ENCODE data around the gene STK31. TPM values are rescaled to one million over a fixed set of nuclear protein-coding genes. Genes with fewer than 3 reads are reported as not detected.
"Not testable (repeated sequence)": the region's sequence is repeated elsewhere in the genome, so short reads cannot be mapped to it uniquely, and the experiment has no call there.

STK31 gene
- total RNA-seq, 1 donor from 2014 or later: 2.8 TPM

DNA sequence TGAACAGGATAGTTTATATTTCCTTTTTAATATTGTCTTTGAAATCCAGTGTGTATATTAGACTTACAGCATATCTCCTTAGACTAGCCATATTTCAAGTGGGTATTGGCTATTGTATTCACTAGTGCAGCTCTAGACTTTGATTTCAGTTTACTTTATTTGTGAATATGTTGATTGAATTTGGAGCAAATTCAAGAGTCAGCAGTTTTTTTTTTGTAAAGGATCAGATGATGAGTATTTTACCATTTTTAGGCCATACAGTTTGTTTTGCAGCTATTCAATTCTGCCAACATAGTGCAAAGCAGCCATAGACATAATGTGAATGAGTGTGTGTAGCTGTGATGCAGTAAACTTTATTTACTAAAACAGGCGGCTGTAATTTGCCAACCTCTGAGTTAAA lies 4.6 kb downstream of the STK31 start:
- H3K4me2 ChIP-seq: no peak overlapping the region
- H3K36me3 Mint-ChIP-seq: no peaks in the 10 kb centered on the region
- no peaks in the 10 kb centered on the region for H4K20me1 ChIP-seq (ENCODE audit: low read depth)
- H2AFZ ChIP-seq (replicated peaks): no peak overlapping the region
- no peaks in the 10 kb centered on the region for H3K79me2 ChIP-seq (ENCODE audit: low read depth)
- H3K9ac ChIP-seq: no peak overlapping the region
- H3K27ac Mint-ChIP-seq: no peak overlapping the region
- H3K27me3 ChIP-seq: no peaks in the 10 kb centered on the region
- H3K4me1 ChIP-seq: no peaks in the 10 kb centered on the region
- no peak overlapping the region for H3K4me3 ChIP-seq
- no peaks in the 10 kb centered on the region for H3K9me3 ChIP-seq (ENCODE audit: low read depth)
- no peaks in the 10 kb centered on the region for H3K27me3 Mint-ChIP-seq (ENCODE audit: insufficient read depth, low read depth)
- no peaks in the 10 kb centered on the region for H3K9me3 Mint-ChIP-seq
- H3K4me3 Mint-ChIP-seq: no peak overlapping the region
- H3K36me3 ChIP-seq: no peaks in the 10 kb centered on the region
- no peaks in the 10 kb centered on the region for H3K4me1 Mint-ChIP-seq
- H3F3A ChIP-seq (ENCODE audit: low read depth): no peaks in the 10 kb centered on the region
- no peak for DNase-seq (ENCODE audit: low spot score)
- TF ChIP-seq, protein P1, sequence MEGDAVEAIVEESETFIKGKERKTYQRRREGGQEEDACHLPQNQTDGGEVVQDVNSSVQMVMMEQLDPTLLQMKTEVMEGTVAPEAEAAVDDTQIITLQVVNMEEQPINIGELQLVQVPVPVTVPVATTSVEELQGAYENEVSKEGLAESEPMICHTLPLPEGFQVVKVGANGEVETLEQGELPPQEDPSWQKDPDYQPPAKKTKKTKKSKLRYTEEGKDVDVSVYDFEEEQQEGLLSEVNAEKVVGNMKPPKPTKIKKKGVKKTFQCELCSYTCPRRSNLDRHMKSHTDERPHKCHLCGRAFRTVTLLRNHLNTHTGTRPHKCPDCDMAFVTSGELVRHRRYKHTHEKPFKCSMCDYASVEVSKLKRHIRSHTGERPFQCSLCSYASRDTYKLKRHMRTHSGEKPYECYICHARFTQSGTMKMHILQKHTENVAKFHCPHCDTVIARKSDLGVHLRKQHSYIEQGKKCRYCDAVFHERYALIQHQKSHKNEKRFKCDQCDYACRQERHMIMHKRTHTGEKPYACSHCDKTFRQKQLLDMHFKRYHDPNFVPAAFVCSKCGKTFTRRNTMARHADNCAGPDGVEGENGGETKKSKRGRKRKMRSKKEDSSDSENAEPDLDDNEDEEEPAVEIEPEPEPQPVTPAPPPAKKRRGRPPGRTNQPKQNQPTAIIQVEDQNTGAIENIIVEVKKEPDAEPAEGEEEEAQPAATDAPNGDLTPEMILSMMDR (IDR thresholded peaks at IDR 0.05): no peak
- TF ChIP-seq EZH2 (IDR thresholded peaks at IDR 0.05): no peak
- no peak for TF ChIP-seq EZH2phosphoT487 (IDR thresholded peaks at IDR 0.05)
- no peak overlapping the region for H3K27ac ChIP-seq

DNA sequence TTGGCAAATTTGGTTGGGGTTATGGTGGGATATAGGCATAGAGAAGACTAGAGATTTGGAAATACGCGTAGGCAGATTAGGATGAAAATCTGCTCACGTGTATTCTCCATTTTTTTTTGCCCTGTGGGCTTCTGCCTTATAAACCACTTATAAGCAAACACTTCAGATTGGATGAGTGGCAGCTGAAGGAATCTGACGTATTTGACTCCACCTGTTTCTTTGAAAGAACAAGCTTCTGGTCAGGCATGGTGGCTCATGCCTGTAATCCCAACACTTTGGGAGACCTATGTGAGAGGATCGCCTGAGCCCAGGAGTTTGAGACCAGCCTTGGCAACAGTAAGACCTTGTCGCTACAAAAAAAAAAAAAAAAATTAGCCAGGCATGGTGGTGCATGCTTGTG lies 5.1 kb downstream of the STK31 start:
- H3K9me3 ChIP-seq (ENCODE audit: low read depth): no peaks in the 10 kb centered on the region
- no peaks in the 10 kb centered on the region for H3K36me3 Mint-ChIP-seq
- no peaks in the 10 kb centered on the region for H3K4me1 ChIP-seq
- H3K27ac Mint-ChIP-seq: no peak overlapping the region
- no peaks in the 10 kb centered on the region for H4K20me1 ChIP-seq (ENCODE audit: low read depth)
- TF ChIP-seq, protein P1 (IDR thresholded peaks at IDR 0.05): no peak
- no peak for DNase-seq (ENCODE audit: low spot score)
- H2AFZ ChIP-seq (replicated peaks): no peak overlapping the region
- no peaks in the 10 kb centered on the region for H3K4me1 Mint-ChIP-seq
- H3K36me3 ChIP-seq: no peaks in the 10 kb centered on the region
- no peaks in the 10 kb centered on the region for H3K27me3 ChIP-seq
- no peaks in the 10 kb centered on the region for H3F3A ChIP-seq (ENCODE audit: low read depth)
- H3K27ac ChIP-seq: no peak overlapping the region
- no peaks in the 10 kb centered on the region for H3K9me3 Mint-ChIP-seq
- H3K79me2 ChIP-seq (ENCODE audit: low read depth): no peaks in the 10 kb centered on the region
- H3K9ac ChIP-seq: no peak overlapping the region
- H3K27me3 Mint-ChIP-seq (ENCODE audit: insufficient read depth, low read depth): no peaks in the 10 kb centered on the region
- no peak overlapping the region for H3K4me2 ChIP-seq
- H3K4me3 ChIP-seq: no peak overlapping the region
- H3K4me3 Mint-ChIP-seq: no peak overlapping the region

DNA sequence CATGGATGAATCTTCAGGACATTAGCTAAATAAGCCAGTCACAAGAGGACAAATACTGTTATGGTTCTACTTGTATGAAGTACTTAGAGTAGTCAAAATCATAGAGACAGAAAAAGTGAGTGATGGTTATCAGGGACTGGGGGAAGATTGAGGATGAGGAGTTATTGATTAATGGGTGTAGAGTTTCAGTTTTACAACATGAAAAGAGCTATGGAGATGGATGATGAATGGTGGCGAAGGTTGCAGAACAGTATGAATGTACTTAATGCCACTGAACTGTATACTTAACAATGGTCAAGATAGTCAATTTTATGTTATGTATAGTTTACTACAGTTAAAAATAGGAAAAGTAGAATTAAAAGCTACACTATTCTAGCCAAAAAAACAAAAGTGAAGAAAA lies 7.8 kb downstream of the STK31 start:
- Mint-ChIP-seq H3K27ac (no peak overlapping the region), H3K36me3 (no peaks in the 10 kb centered on the region), H3K27me3 (ENCODE audit: insufficient read depth, low read depth) (no peaks in the 10 kb centered on the region), H3K4me1 (no peaks in the 10 kb centered on the region), H3K9me3 (no peaks in the 10 kb centered on the region), H3K4me3 (no peak overlapping the region)
- Histone ChIP-seq H4K20me1 (ENCODE audit: low read depth) (no peaks in the 10 kb centered on the region), H3K36me3 (no peaks in the 10 kb centered on the region), H3K4me2 (no peak overlapping the region), H3K9me3 (ENCODE audit: low read depth) (no peaks in the 10 kb centered on the region), H3F3A (ENCODE audit: low read depth) (no peaks in the 10 kb centered on the region), H3K4me3 (no peak overlapping the region), H3K4me1 (no peaks in the 10 kb centered on the region), H3K9ac (no peak overlapping the region), H3K27me3 (no peaks in the 10 kb centered on the region), H2AFZ (replicated peaks) (no peak overlapping the region), H3K27ac (no peak overlapping the region), H3K79me2 (ENCODE audit: low read depth) (no peaks in the 10 kb centered on the region)
- no peak for TF ChIP-seq EZH2phosphoT487 (IDR thresholded peaks at IDR 0.05)
- no peak for TF ChIP-seq EZH2 (IDR thresholded peaks at IDR 0.05)
- TF ChIP-seq, protein P1 (IDR thresholded peaks at IDR 0.05): no peak
- no peak for DNase-seq (ENCODE audit: low spot score)

DNA sequence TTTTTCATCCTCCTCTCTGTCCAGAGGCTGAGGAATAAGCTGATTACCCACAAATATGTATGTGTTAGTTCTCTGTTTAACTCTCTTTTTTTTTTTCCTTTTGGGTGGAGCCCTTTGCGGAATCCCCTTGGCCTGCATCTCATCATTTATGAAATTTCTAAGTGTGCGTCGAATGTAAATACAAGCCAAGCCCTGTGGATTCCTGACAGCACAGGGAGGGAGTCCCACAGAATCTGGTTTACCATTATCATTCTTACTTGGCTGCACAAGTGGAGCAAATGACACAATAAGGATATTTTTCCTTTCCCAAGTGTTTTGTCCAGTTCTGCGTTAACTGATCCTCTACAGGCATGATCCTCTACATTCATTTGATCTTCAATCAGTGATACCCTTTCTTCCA lies 11.4 kb downstream of the STK31 start:
- no peak overlapping the region for H2AFZ ChIP-seq (replicated peaks)
- no peaks in the 10 kb centered on the region for H3K9me3 Mint-ChIP-seq
- no peak overlapping the region for H3K4me2 ChIP-seq
- peaks cover 4% of the 10 kb centered on the region for H3F3A ChIP-seq (ENCODE audit: low read depth)
- H3K4me1 Mint-ChIP-seq: no peaks in the 10 kb centered on the region
- H3K79me2 ChIP-seq (ENCODE audit: low read depth): no peaks in the 10 kb centered on the region
- H3K9ac ChIP-seq: no peak overlapping the region
- H3K36me3 Mint-ChIP-seq: no peaks in the 10 kb centered on the region
- no peak for TF ChIP-seq EZH2phosphoT487 (IDR thresholded peaks at IDR 0.05)
- no peak for TF ChIP-seq EZH2 (IDR thresholded peaks at IDR 0.05)
- TF ChIP-seq, protein P1 (IDR thresholded peaks at IDR 0.05): no peak
- no peaks in the 10 kb centered on the region for H3K36me3 ChIP-seq
- H3K4me3 ChIP-seq: no peak overlapping the region
- H3K27me3 ChIP-seq: no peaks in the 10 kb centered on the region
- no peaks in the 10 kb centered on the region for H3K9me3 ChIP-seq (ENCODE audit: low read depth)
- DNase-seq (ENCODE audit: low spot score): no peak
- H3K27ac ChIP-seq: no peak overlapping the region
- H4K20me1 ChIP-seq (ENCODE audit: low read depth): no peaks in the 10 kb centered on the region
- peaks cover 5% of the 10 kb centered on the region for H3K27me3 Mint-ChIP-seq (ENCODE audit: insufficient read depth, low read depth)
- H3K4me3 Mint-ChIP-seq: no peak overlapping the region
- H3K4me1 ChIP-seq: peaks cover 14% of the 10 kb centered on the region
- H3K27ac Mint-ChIP-seq: no peak overlapping the region

DNA sequence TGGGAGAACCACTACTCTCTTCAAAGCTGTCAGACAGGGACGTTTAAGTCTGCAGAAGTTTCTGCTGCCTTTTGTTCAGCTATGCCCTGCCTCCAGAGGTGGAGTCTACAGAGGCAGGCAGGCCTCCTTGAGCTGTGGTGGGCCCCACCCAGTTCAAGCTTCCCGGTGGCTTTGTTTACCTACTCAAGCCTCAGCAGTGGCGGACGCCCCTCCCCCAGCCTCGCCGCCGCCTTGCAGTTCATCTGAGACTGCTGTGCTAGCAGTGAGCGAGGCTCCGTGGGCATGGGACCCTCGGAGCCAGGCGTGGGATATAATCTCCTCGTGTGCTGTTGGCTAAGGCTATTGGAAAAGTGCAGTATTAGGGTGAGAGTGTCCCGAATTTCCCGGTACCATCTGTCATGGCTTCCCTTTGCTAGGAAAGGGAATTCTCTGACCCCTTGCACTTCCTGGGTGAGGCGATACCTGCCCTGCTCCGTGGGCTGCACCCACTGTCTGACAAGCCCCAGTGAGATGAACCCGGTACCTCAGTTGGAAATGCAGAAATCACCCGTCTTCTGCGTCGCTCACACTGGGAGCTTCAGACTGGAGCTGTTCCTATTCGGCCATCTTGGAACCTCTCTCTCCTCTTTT lies 12.7 kb downstream of the STK31 start:
- H3K9me3 ChIP-seq (ENCODE audit: low read depth); H3K4me2 ChIP-seq; H3K4me3 Mint-ChIP-seq; H4K20me1 ChIP-seq (ENCODE audit: low read depth); H3K27me3 ChIP-seq; H3K4me1 Mint-ChIP-seq; H3K36me3 ChIP-seq; H3K27ac ChIP-seq; H3K4me3 ChIP-seq; H3K27ac Mint-ChIP-seq; H3F3A ChIP-seq (ENCODE audit: low read depth); H3K79me2 ChIP-seq (ENCODE audit: low read depth); H2AFZ ChIP-seq (replicated peaks); H3K36me3 Mint-ChIP-seq; H3K9ac ChIP-seq; H3K27me3 Mint-ChIP-seq (ENCODE audit: insufficient read depth, low read depth); H3K9me3 Mint-ChIP-seq; DNase-seq (ENCODE audit: low spot score): not testable (repeated sequence)
- H3K4me1 ChIP-seq: peaks cover 14% of the 10 kb centered on the region

All from neural progenitor cell (in vitro differentiated cells).